Osteoblast (primary cell): Measurements from ENCODE around the gene CCDC27. TPM values are rescaled to one million over a fixed set of nuclear protein-coding genes. Genes with fewer than 3 reads are reported as not detected.
A peak's percentile ranks its signal among the peaks of the same experiment; 100 is the strongest.

Experiments
- DNase-seq: peaks from one replicate; pipeline ENCODE4 v3.0.0; 2011; ENCODE audit warnings: low spot score, mixed read lengths; ENCODE audit not compliant: insufficient read length; ENCODE audit errors: missing footprints
- H2AFZ ChIP-seq: 2 replicates; pipeline ENCODE4 v1.6.0; 2011; ENCODE audit warnings: mild to moderate bottlenecking, low read length
- H3K27ac ChIP-seq: 2 replicates; pipeline ENCODE4 v1.5.1; 2011; ENCODE audit warnings: mild to moderate bottlenecking, low read depth, low read length, moderate library complexity
- H3K27me3 ChIP-seq: 2 replicates; pipeline ENCODE4 v1.6.0; 2012; ENCODE audit warnings: mild to moderate bottlenecking, control low read depth, inconsistent platforms, low read length, moderate library complexity; ENCODE audit not compliant: insufficient read depth
- H3K36me3 ChIP-seq: 2 replicates; pipeline ENCODE4 v1.5.1; 2011; ENCODE audit warnings: mild to moderate bottlenecking, low read length, control low read depth, moderate library complexity; ENCODE audit not compliant: insufficient read depth
- H3K4me1 ChIP-seq: 2 replicates; pipeline ENCODE4 v1.5.1; 2011; ENCODE audit warnings: mild to moderate bottlenecking, low read length, control low read depth, moderate library complexity; ENCODE audit not compliant: insufficient read depth
- H3K4me2 ChIP-seq: 2 replicates; pipeline ENCODE4 v1.6.0; 2011; ENCODE audit warnings: mild to moderate bottlenecking, low read length; ENCODE audit not compliant: insufficient read depth
- H3K4me3 ChIP-seq: fragments of 200-600 bp; sonication (generic); 3 replicates; pipeline ENCODE4 v1.5.1; 2012; ENCODE audit warnings: mild to moderate bottlenecking, low read length, inconsistent platforms; ENCODE audit not compliant: insufficient read depth
- H3K79me2 ChIP-seq: 2 replicates; pipeline ENCODE4 v1.6.0; 2012; ENCODE audit warnings: mild to moderate bottlenecking, low read length, control low read depth, inconsistent platforms; ENCODE audit not compliant: insufficient read depth
- H3K9me3 ChIP-seq: 2 replicates; pipeline ENCODE4 v1.5.1; 2011; ENCODE audit warnings: low read depth, low read length, control low read depth
- H4K20me1 ChIP-seq: 2 replicates; pipeline ENCODE4 v1.6.0; 2012; ENCODE audit warnings: mild to moderate bottlenecking, low read length, control low read depth; ENCODE audit not compliant: insufficient read depth
- total RNA-seq: library from RNA; depleted of rRNA; stranded (reverse); fragments of >200 nt; gene quantifications from 2 replicates; pipeline ENCODE4 v1.2.3, GENCODE V29; 2012
- TF ChIP-seq, protein P1 (sequence below): IDR thresholded peaks from 2 replicates; pipeline ENCODE4 v1.5.1; 2011; ENCODE audit warnings: mild to moderate bottlenecking, low read depth, low read length, moderate library complexity; ENCODE audit errors: extremely low read depth

Gene CCDC27
- total RNA-seq, 1 donor: not detected

DNA sequence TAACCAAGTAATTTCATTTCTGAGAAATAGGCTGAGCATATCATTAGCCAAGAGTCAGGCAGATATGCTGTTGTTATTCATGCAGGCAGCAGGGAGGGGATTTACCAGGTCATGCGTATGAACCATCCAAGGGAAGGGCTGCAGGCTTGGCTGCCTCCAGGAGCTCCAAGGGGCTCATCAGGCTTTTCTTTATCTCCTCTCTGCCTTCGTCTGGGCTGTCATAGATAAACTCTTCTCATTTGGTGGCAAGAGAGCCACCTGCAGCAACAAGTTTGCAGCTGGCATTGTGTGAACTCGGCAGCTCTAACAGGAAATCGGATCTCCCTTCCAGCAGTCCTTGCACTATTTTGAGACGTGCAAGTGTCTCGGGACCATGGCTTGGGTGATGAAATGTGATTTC, 7.5 kb downstream of the CCDC27 start:
- Histone ChIP-seq H3K4me2 (no peak overlapping the region), H3K9me3 (no peaks in the 10 kb centered on the region), H3K4me3 (no peak overlapping the region), H3K79me2 (no peaks in the 10 kb centered on the region), H3K4me1 (no peaks in the 10 kb centered on the region), H3K27ac (no peak overlapping the region), H3K36me3 (no peaks in the 10 kb centered on the region), H3K27me3 (peaks cover 2% of the 10 kb centered on the region), H4K20me1 (no peaks in the 10 kb centered on the region), H2AFZ (no peak overlapping the region)
- peak; percentile 84 for DNase-seq
- TF ChIP-seq, protein P1, sequence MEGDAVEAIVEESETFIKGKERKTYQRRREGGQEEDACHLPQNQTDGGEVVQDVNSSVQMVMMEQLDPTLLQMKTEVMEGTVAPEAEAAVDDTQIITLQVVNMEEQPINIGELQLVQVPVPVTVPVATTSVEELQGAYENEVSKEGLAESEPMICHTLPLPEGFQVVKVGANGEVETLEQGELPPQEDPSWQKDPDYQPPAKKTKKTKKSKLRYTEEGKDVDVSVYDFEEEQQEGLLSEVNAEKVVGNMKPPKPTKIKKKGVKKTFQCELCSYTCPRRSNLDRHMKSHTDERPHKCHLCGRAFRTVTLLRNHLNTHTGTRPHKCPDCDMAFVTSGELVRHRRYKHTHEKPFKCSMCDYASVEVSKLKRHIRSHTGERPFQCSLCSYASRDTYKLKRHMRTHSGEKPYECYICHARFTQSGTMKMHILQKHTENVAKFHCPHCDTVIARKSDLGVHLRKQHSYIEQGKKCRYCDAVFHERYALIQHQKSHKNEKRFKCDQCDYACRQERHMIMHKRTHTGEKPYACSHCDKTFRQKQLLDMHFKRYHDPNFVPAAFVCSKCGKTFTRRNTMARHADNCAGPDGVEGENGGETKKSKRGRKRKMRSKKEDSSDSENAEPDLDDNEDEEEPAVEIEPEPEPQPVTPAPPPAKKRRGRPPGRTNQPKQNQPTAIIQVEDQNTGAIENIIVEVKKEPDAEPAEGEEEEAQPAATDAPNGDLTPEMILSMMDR: no peak

DNA sequence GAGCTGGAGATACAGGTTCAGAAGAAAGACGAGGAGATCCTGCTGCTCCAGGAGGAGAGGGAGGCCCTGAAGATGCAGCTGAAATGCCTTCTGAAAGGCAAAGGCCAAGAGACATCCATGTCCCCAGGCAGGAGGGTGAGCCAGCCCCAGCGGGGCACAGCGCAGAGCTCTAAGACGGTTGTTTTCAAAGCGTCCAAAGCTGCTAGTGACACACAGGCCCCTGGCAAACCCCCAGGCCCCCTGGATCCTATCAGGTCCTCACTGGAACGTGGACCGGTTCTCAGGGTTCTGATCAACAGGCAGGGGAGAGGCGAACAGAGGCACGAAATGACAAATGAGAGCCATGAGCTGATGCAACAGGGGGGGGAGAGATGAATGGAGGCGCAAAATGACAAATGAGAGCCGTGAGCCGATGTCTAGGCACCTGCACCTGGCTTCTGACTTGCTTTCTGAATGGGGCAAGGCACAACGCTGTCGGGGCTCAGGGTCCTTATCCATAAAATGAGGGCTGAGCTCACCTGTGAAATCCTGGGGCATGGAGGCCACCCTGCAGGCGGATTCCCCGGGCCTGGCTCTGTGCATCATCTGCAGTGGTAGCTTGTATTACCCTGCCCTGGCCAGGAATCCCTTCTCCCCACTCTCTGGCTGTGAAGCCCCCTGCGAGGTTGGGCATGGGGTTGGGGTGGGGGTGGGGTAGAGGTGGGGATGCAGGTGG, 9.2 kb downstream of the CCDC27 start:
- H2AFZ ChIP-seq: no peak overlapping the region
- no peaks in the 10 kb centered on the region for H3K9me3 ChIP-seq
- H3K4me2 ChIP-seq: no peak overlapping the region
- peaks cover 9% of the 10 kb centered on the region for H3K27me3 ChIP-seq
- no peak overlapping the region for H3K27ac ChIP-seq
- DNase-seq: peak; percentile 63
- H3K79me2 ChIP-seq: no peaks in the 10 kb centered on the region
- H3K36me3 ChIP-seq: no peaks in the 10 kb centered on the region
- H3K4me1 ChIP-seq: no peaks in the 10 kb centered on the region
- H4K20me1 ChIP-seq: no peaks in the 10 kb centered on the region
- no peak overlapping the region for H3K4me3 ChIP-seq
- TF ChIP-seq, protein P1: no peak

DNA sequence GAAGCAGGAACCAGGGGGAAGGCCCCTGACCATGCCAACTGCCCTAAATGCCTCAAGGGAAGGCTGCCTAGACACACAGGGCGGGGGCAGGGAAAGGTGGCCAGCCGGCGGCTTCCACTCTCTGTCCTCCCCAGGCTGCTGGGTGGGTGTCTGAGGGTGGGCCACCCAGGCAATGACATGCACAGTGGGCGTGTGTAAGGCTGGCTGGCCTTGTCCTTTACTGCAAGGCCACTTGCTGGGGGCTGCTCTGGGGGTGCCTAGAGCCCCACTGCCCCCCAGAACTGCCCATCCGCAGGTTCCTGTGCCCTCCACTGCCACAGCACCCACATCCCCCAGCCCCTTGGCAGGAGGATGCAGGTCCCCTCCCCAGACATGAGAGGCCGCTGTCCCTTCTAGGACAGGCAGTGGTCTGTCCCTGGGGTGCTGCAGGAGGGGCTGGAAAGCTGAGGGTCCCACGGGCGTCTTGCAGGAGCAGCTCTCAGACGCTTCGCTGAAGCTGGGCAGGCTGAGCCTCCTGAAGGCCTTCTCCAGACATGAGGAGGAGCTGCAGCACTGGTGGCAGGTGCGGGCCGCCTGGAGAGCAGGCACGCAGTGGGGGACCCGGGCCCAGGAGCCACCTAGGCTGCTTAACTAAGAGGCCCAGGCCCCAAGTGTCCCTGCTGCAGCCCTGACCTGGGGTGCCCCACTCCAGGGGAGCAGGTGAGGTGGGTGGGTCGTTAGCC, 10.1 kb downstream of the CCDC27 start:
- no peak overlapping the region for H2AFZ ChIP-seq
- no peaks in the 10 kb centered on the region for H4K20me1 ChIP-seq
- H3K79me2 ChIP-seq: no peaks in the 10 kb centered on the region
- peaks cover 9% of the 10 kb centered on the region for H3K27me3 ChIP-seq
- no peak overlapping the region for H3K4me3 ChIP-seq
- peak; percentile 37 for DNase-seq
- no peaks in the 10 kb centered on the region for H3K4me1 ChIP-seq
- H3K4me2 ChIP-seq: no peak overlapping the region
- no peaks in the 10 kb centered on the region for H3K36me3 ChIP-seq
- TF ChIP-seq, protein P1: no peak
- H3K27ac ChIP-seq: no peak overlapping the region
- H3K9me3 ChIP-seq: no peaks in the 10 kb centered on the region

DNA sequence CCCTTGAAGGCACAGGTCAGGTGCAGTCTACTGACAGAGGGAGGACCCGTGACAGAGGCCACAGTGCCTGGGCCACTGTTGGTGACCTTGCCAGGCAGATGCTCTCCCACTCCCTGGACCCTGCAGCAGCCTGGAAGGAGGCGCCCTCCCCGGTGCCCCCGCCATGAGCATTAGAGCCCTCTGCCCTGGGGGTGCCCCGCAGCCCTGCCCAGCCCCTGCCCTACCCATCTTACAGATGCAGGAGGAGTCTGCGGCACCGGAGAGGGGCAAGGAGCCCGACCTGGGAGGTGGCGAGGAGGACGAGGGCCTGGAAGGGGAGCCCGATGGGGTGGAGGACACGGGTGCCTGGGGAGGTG, 10.6 kb downstream of the CCDC27 start:
- Histone ChIP-seq H3K4me2 (no peak overlapping the region), H3K9me3 (no peaks in the 10 kb centered on the region), H3K79me2 (no peaks in the 10 kb centered on the region), H3K27ac (no peak overlapping the region), H2AFZ (no peak overlapping the region), H4K20me1 (no peaks in the 10 kb centered on the region), H3K27me3 (peaks cover 9% of the 10 kb centered on the region), H3K4me3 (no peak overlapping the region), H3K36me3 (no peaks in the 10 kb centered on the region), H3K4me1 (no peaks in the 10 kb centered on the region)
- peak; percentile 61 for DNase-seq
- TF ChIP-seq, protein P1: no peak
